IMR-90 (cell line): ENCODE data around the gene SBK2. TPM values are rescaled to one million over a fixed set of nuclear protein-coding genes. Genes with fewer than 3 reads are reported as not detected.

ENCODE experiments used
- ATAC-seq: fragments of 200-7000 bp; cut with Tn5 transposase; 2 replicates; pipeline ENCODE4 v1.9.1; 2020; ENCODE audit warnings: low read depth, mild to moderate bottlenecking, moderate library complexity
- BruUV-seq: library from RNA; stranded (reverse); fragments of 400-500 nt; replicated peaks from 2 replicates; lab custom pipeline; 2021; lab: Mats Ljungman, UMichigan
- CTCF ChIA-PET: fragments of 300-600 bp; formaldehyde crosslinking; extraction: SDS; loops from one replicate; lab custom pipeline; 2021; ENCODE audit warnings: antibody characterized with exemption; lab: Yijun Ruan, JAX
- POLR2A ChIA-PET: fragments of 300-600 bp; sonication (Branson Sonifier 250); formaldehyde crosslinking; loops from one replicate; lab custom pipeline; 2022; ENCODE audit warnings: antibody characterized with exemption; ENCODE audit not compliant: unreplicated experiment; lab: Charles Lee
- DNase-seq: peaks from one replicate; pipeline ENCODE4 v3.0.0; 2013
- H2AFZ ChIP-seq: replicated peaks from 2 replicates; pipeline ENCODE3; 2013; ENCODE audit warnings: low read length, mild to moderate bottlenecking; ENCODE audit not compliant: poor library complexity
- H2AK5ac ChIP-seq: 2 replicates; pipeline ENCODE4 v1.6.1; 2013; ENCODE audit warnings: low read depth, low read length, inconsistent platforms
- H2AK9ac ChIP-seq: replicated peaks from 2 replicates; pipeline ENCODE3; 2013; ENCODE audit warnings: mild to moderate bottlenecking, low read depth, low read length, moderate library complexity; ENCODE audit not compliant: poor library complexity
- H2BK120ac ChIP-seq: 2 replicates; pipeline ENCODE4 v1.6.1; 2013; ENCODE audit warnings: low read depth, low read length, inconsistent platforms
- H2BK15ac ChIP-seq: 3 replicates; pipeline ENCODE4 v1.6.1; 2013; ENCODE audit warnings: low read depth, low read length, inconsistent platforms
- H2BK20ac ChIP-seq: 2 replicates; pipeline ENCODE4 v1.6.1; 2013; ENCODE audit warnings: low read depth, mild to moderate bottlenecking, inconsistent platforms, low read length, moderate library complexity
- H2BK5ac ChIP-seq: 2 replicates; pipeline ENCODE4 v1.6.1; 2013; ENCODE audit warnings: mild to moderate bottlenecking, low read depth, low read length, inconsistent platforms; ENCODE audit not compliant: poor library complexity, severe bottlenecking
- H3K14ac ChIP-seq: replicated peaks from 2 replicates; pipeline ENCODE4 v1.6.1; 2013; ENCODE audit warnings: low read depth, low read length, inconsistent platforms
- H3K18ac ChIP-seq: 2 replicates; pipeline ENCODE4 v1.6.1; 2013; ENCODE audit warnings: low read depth, low read length, control low read depth
- H3K23ac ChIP-seq: 2 replicates; pipeline ENCODE4 v1.6.1; 2013; ENCODE audit warnings: low read depth, low read length, inconsistent platforms
- H3K27ac ChIP-seq: 2 replicates; pipeline ENCODE4 v1.5.1; 2013; ENCODE audit warnings: mild to moderate bottlenecking, control low read depth, low read length; ENCODE audit not compliant: insufficient read depth
- H3K27me3 ChIP-seq: 2 replicates; pipeline ENCODE4 v1.6.1; 2013; ENCODE audit warnings: low read length; ENCODE audit not compliant: control insufficient read depth, insufficient read depth
- H3K36me3 ChIP-seq: 2 replicates; pipeline ENCODE4 v1.6.1; 2013; ENCODE audit warnings: low read length, mixed read lengths; ENCODE audit not compliant: control insufficient read depth, insufficient read depth
- H3K4ac ChIP-seq: 2 replicates; pipeline ENCODE4 v1.6.1; 2013; ENCODE audit warnings: low read depth, low read length, inconsistent platforms
- H3K4me1 ChIP-seq: 2 replicates; pipeline ENCODE4 v1.6.1; 2013; ENCODE audit warnings: low read length, mixed read lengths; ENCODE audit not compliant: control insufficient read depth, insufficient read depth
- H3K4me2 ChIP-seq: 2 replicates; pipeline ENCODE4 v1.6.1; 2013; ENCODE audit warnings: low read depth, mild to moderate bottlenecking, control low read depth, low read length, moderate library complexity
- H3K4me3 ChIP-seq: 2 replicates; pipeline ENCODE4 v1.5.1; 2013; ENCODE audit warnings: low read depth, mild to moderate bottlenecking, control low read depth, low read length, moderate library complexity; ENCODE audit not compliant: insufficient read depth
- H3K56ac ChIP-seq: 2 replicates; pipeline ENCODE4 v1.6.1; 2013; ENCODE audit warnings: low read length, inconsistent platforms; ENCODE audit not compliant: insufficient read depth; ENCODE audit errors: extremely low read depth
- H3K79me1 ChIP-seq, 2 experiments: 2 replicates each; pipeline ENCODE4 v1.6.1; 2013; ENCODE audit warnings: low read length in 2 of 2, inconsistent platforms in 1 of 2, low read depth in 1 of 2
- H3K9ac ChIP-seq: 2 replicates; pipeline ENCODE4 v1.6.1; 2013; ENCODE audit warnings: low read depth, low read length, control low read depth
- H3K9me1 ChIP-seq: 2 replicates; pipeline ENCODE4 v1.6.1; 2013; ENCODE audit warnings: low read length, inconsistent platforms; ENCODE audit not compliant: insufficient read depth
- H3K9me3 ChIP-seq: 2 replicates; pipeline ENCODE4 v1.6.1; 2013; ENCODE audit warnings: low read length; ENCODE audit not compliant: control insufficient read depth, insufficient read depth
- H4K20me1 ChIP-seq: 2 replicates; pipeline ENCODE4 v1.6.1; 2013; ENCODE audit warnings: low read length, inconsistent platforms; ENCODE audit not compliant: insufficient read depth
- H4K5ac ChIP-seq: 2 replicates; pipeline ENCODE4 v1.6.1; 2013; ENCODE audit warnings: mild to moderate bottlenecking, low read depth, low read length, control low read depth
- H4K8ac ChIP-seq, 2 experiments: 2 replicates each; pipeline ENCODE4 v1.6.1; 2013; ENCODE audit warnings: low read depth in 2 of 2, low read length in 2 of 2, control low read depth in 1 of 2, inconsistent platforms in 1 of 2
- H4K91ac ChIP-seq: 2 replicates; pipeline ENCODE4 v1.6.1; 2013; ENCODE audit warnings: low read depth, low read length, inconsistent platforms; ENCODE audit not compliant: insufficient read depth
- CHD1 ChIP-seq: IDR thresholded peaks from 2 replicates; pipeline ENCODE4 v1.6.1; 2012; ENCODE audit warnings: low read depth, low read length, improper control_type of control experiment
- CTCF ChIP-seq: conservative IDR thresholded peaks from 2 replicates; pipeline ENCODE4 v1.5.1; 2012; ENCODE audit warnings: mild to moderate bottlenecking, low read depth, low read length, improper control_type of control experiment
- MAFK ChIP-seq: IDR thresholded peaks from 2 replicates; pipeline ENCODE4 v1.6.1; 2012; ENCODE audit warnings: low read depth, low read length, improper control_type of control experiment
- NFE2L2 ChIP-seq: fragments of 150-350 bp; IDR thresholded peaks from 2 replicates; pipeline ENCODE4 v1.6.1; 2016; ENCODE audit warnings: low read depth, mild to moderate bottlenecking, low read length
- RAD21 ChIP-seq: IDR thresholded peaks from 2 replicates; pipeline ENCODE4 v1.6.1; 2012; ENCODE audit warnings: low read length, improper control_type of control experiment
- SMC3 ChIP-seq: fragments of 150-350 bp; IDR thresholded peaks from 2 replicates; pipeline ENCODE4 v1.6.1; 2016; ENCODE audit warnings: low read depth, mild to moderate bottlenecking, antibody characterized with exemption, low read length, moderate library complexity
- WGBS, 2 experiments: methylation state at CpG; one replicate each; pipeline versions ENCODE4 v1.1.5 to v1.1.7; 2013; ENCODE audit warnings: missing lambda C conversion rate in 2 of 2; ENCODE audit not compliant: insufficient read length in 1 of 2; ENCODE audit errors: extremely low coverage in 2 of 2; 5-methylcytosine and 5-hydroxymethylcytosine counted together
- dilution Hi-C: fragments of 300-500 bp; cut with HindIII; formaldehyde crosslinking; loops from one replicate; pipeline ENCODE4 v1.14.3; 2018; ENCODE audit warnings: low sequenced_read_pairs; ENCODE audit not compliant: unreplicated experiment
- in situ Hi-C: fragments of 300-500 bp; cut with MboI; formaldehyde crosslinking; loops from 3 replicates; pipeline ENCODE4 v1.14.3; 2019; ENCODE audit warnings: low sequenced_read_pairs, inconsistent platforms, mixed read lengths
- intact Hi-C: fragments of 100-400 bp; cut with micrococcal nuclease; formaldehyde crosslinking; loops from 2 replicates; pipeline ENCODE4 v1.10.0; 2022
- polyA plus RNA-seq, 3 experiments: library from polyadenylated mRNA; depleted of rRNA; stranded (reverse); fragments of >200 nt; gene quantifications; 2 replicates each; pipeline ENCODE4 v1.2.3, GENCODE V29; 2012; ENCODE audit warnings: low replicate concordance in 1 of 3
- total RNA-seq: library from RNA; depleted of rRNA; stranded (reverse); fragments of >200 nt; gene quantifications from 2 replicates; pipeline ENCODE4 v1.2.3, GENCODE V29; 2012

The SBK2 gene
- total and polyA plus RNA-seq, 2 of the 4 experiments (the other 2 are of a cell fraction) = 0.48 TPM; not detected in 1

- no peak overlapping the region for H2BK15ac ChIP-seq
- DNase-seq (peak; percentile 35), ATAC-seq (peak; percentile 52; the same call in 1 of the 2 replicates)
- no peaks in the 10 kb centered on the region for H3K27me3 ChIP-seq
- H4K8ac ChIP-seq = no peak overlapping the region
- H2BK5ac ChIP-seq = no peak overlapping the region
- no peak overlapping the region for H3K27ac ChIP-seq
- no peak overlapping the region for H2AK5ac ChIP-seq
- TF ChIP-seq SMC3 (peak; percentile 5; the same call in 1 of the 2 replicates), MAFK (no peak), CHD1 (no peak), CTCF (peak; percentile 22; the same call in 1 of the 2 replicates), RAD21 (peak; percentile 23; the same call in 1 of the 2 replicates), NFE2L2 (no peak)
- H3K36me3 ChIP-seq = no peaks in the 10 kb centered on the region
- in situ Hi-C loops = no loop called here
- dilution Hi-C loops = no loop called here
- peak overlapping the region; percentile 76 for H2AFZ ChIP-seq
- no TSS peak for BruUV-seq
- H3K9ac ChIP-seq = no peak overlapping the region
- H4K5ac ChIP-seq = no peak overlapping the region
- H3K23ac ChIP-seq = no peak overlapping the region; the same call in 1 of the 2 replicates
- H4K20me1 ChIP-seq = no peaks in the 10 kb centered on the region
- H3K79me1 ChIP-seq = 0 out of 4 replicates have a peak, but pooled peaks cover 0 to 4% of the 10 kb centered on the region in 2 experiments
- H3K9me1 ChIP-seq = peaks cover 14% of the 10 kb centered on the region
- no peak overlapping the region for H3K4ac ChIP-seq
- peak overlapping the region; percentile 26 for H2AK9ac ChIP-seq
- H3K18ac ChIP-seq = no peak overlapping the region
- no peak overlapping the region for H2BK20ac ChIP-seq
- H3K9me3 ChIP-seq = no peaks in the 10 kb centered on the region
- H2BK120ac ChIP-seq = no peak overlapping the region
- no peak overlapping the region for H3K4me3 ChIP-seq
- no peak overlapping the region; the same call in 1 of the 2 replicates for H3K14ac ChIP-seq
- peaks cover 5% of the 10 kb centered on the region for H3K4me1 ChIP-seq
- no peak overlapping the region for H4K91ac ChIP-seq
- POLR2A ChIA-PET = no interaction called here
- peak overlapping the region; percentile 27; the same call in 1 of the 2 replicates for H3K4me2 ChIP-seq
- intact Hi-C loops = no loop called here
- CTCF ChIA-PET = interaction anchor here (0.7 kb wide), 1 partner anchor 16 kb away, joined by 3 read pairs; no protein-coding TSS in a partner anchor
- H3K56ac ChIP-seq = no peak overlapping the region
- WGBS, 2 experiments = 37% methylated on average over 2 of the region's 15 CpGs; no CpG with 5 or more reads in 1 of the 2 experiments
Observed at GRCh38 chr19:55528030-55528803, 8.7 kb downstream of the SBK2 start.
